Fibroblast of lung (primary cell): Measurements from ENCODE around the gene TSR3.

Experiments used
- CTCF ChIP-seq, 2 donors: IDR thresholded peaks in 1 of 2; conservative IDR thresholded peaks in 1 of 2; 1 replicate in 1 of 2; 2 replicates in 1 of 2; pipeline ENCODE4 v1.5.1; 2011 to 2012; ENCODE audit warnings: low read length in 2 of 2, control low read depth in 1 of 2, inconsistent platforms in 1 of 2, low read depth in 1 of 2, mild to moderate bottlenecking in 1 of 2
- EZH2 ChIP-seq: IDR thresholded peaks from 2 replicates; pipeline ENCODE4 v1.5.1; 2012; ENCODE audit warnings: low read length, control low read depth, mild to moderate bottlenecking; ENCODE audit errors: missing control alignments

GRCh38 chr16:1347286-1347855 is 4.3 kb downstream of the TSR3 start:
- no peak for TF ChIP-seq CTCF (conservative IDR thresholded peaks at IDR 0.05 in 1 of 2, IDR thresholded peaks at IDR 0.05 in 1 of 2; ENCODE audit: low read depth in 1 of 2, low read length in 2 of 2)
- no peak for TF ChIP-seq EZH2
